ENCODE measurements around the gene APLN.

GRCh38 chrX:129629837-129630236 lies 24.9 kb downstream of the APLN start:
- TF ChIP-seq FOXK2 (conservative IDR thresholded peaks at IDR 0.05 in 1 of 2, IDR thresholded peaks at IDR 0.05 in 1 of 2; ENCODE audit: low read depth in 2 of 2) (no peak), E4F1 (CRISPR knock-in tag; IDR thresholded peaks at IDR 0.05; ENCODE audit: borderline replicate concordance) (no peak), ZNF121 (CRISPR knock-in tag; conservative IDR thresholded peaks at IDR 0.05) (no peak), SREBF2 (CRISPR knock-in tag; IDR thresholded peaks at IDR 0.05) (no peak), MYC (IDR thresholded peaks at IDR 0.05; ENCODE audit: low read depth, low read length) (no peak), MYC (CRISPR knock-in tag; IDR thresholded peaks at IDR 0.05; ENCODE audit: borderline replicate concordance, low read depth) (no peak), POLR2AphosphoS2 (IDR thresholded peaks at IDR 0.05; ENCODE audit: low read length) (no peak), SPI1 (IDR thresholded peaks at IDR 0.05; ENCODE audit: borderline replicate concordance, low read depth, low read length) (no peak), ZNF277 (CRISPR knock-in tag; IDR thresholded peaks at IDR 0.05; ENCODE audit: borderline replicate concordance) (no peak), L3MBTL2 (IDR thresholded peaks at IDR 0.05) (no peak), ZFP91 (CRISPR knock-in tag; IDR thresholded peaks at IDR 0.05) (no peak), CTCF (IDR thresholded peaks at IDR 0.05 in 2 of 3, conservative IDR thresholded peaks at IDR 0.05 in 1 of 3; ENCODE audit: insufficient read depth in 2 of 3, low read depth in 1 of 3, low read length in 3 of 3) (no peak), POLR2A (conservative IDR thresholded peaks at IDR 0.05) (no peak)
